SU-DHL-6 (cell line): ENCODE measurements around the gene SCYL1.

ENCODE experiments used
- CTCF ChIP-seq: fragments of 200-600 bp; sonication (generic); IDR thresholded peaks from one replicate; pipeline ENCODE4 v1.5.1; 2017; ENCODE audit warnings: antibody characterized with exemption, mild to moderate bottlenecking, low read length, moderate library complexity; ENCODE audit not compliant: insufficient read depth, poor library complexity, severe bottlenecking
- EZH2phosphoT487 ChIP-seq: fragments of 200-600 bp; sonication (generic), shearing (Covaris generic); conservative IDR thresholded peaks from 2 replicates; pipeline ENCODE4 v1.6.1; 2018; ENCODE audit warnings: mild to moderate bottlenecking, antibody characterized with exemption, low read length, moderate library complexity, mixed read lengths

DNA sequence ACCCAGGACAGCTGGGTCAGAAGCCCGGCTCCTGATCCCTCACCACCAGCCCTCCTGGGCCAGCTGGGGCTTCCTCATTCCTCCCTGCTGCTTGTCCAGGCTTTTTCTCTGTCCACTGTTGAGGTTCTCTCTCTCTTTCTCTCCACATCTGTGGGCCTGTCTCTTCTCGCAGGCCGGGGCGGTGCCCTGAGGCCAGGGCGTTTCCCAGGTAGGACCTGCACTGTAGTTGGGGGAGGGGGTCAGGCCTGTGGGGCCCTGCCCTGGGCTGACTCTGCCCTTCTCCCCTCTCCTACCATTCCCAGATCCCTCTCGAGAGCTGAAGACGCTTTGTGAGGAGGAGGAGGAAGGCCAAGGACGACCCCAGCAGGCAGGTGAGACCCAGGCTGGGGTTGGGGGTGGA is 55.9 kb downstream of the SCYL1 start:
- no peak for TF ChIP-seq CTCF
- TF ChIP-seq EZH2phosphoT487 = no peak
